Right lobe of liver (tissue), 6 donors: ENCODE data around the gene ETFDH. TPM values are rescaled to one million over a fixed set of nuclear protein-coding genes. Genes with fewer than 3 reads are reported as not detected.
A peak's percentile ranks its signal among the peaks of the same experiment; 100 is the strongest.

Experiments used
- ATAC-seq, 4 donors: fragments of 200-7000 bp; cut with Tn5 transposase; one replicate each; pipeline ENCODE4 v1.9.1; 2020; ENCODE audit warnings: mild to moderate bottlenecking in 4 of 4, moderate library complexity in 4 of 4
- DNase-seq, 3 donors: peaks; one replicate each; pipeline ENCODE4 v3.0.0-alpha.2; 2020
- H3K27ac ChIP-seq, 3 donors: fragments of 200-600 bp; one replicate each; pipeline ENCODE4 v1.8.0; 2022
- H3K27me3 ChIP-seq, 2 donors: fragments of 200-600 bp; one replicate each; pipeline ENCODE4 v1.8.0; 2022
- H3K36me3 ChIP-seq, 4 donors: fragments of 200-600 bp; sonication (generic) in 1 of 4; one replicate each; pipeline versions ENCODE4 v1.5.1 to v1.8.0; 2017 to 2022; ENCODE audit warnings: control low read depth in 1 of 4
- H3K4me1 ChIP-seq, 4 donors: fragments of 200-600 bp; sonication (generic) in 1 of 4; one replicate each; pipeline versions ENCODE4 v1.5.1 to v1.8.0; 2017 to 2022; ENCODE audit warnings: control low read depth in 1 of 4
- H3K4me3 ChIP-seq, 3 donors: fragments of 200-600 bp; one replicate each; pipeline ENCODE4 v1.8.0; 2022
- H3K9me3 ChIP-seq, 4 donors: fragments of 200-600 bp; sonication (generic) in 1 of 4; one replicate each; pipeline versions ENCODE4 v1.5.1 to v1.8.0; 2017 to 2022; ENCODE audit warnings: control low read depth in 1 of 4
- POLR2A ChIP-seq: fragments of 450-650 bp; IDR thresholded peaks from one replicate; pipeline ENCODE4 v1.6.1; 2017; ENCODE audit warnings: antibody characterized with exemption, mild to moderate bottlenecking
- WGBS: methylation state at CpG from one replicate; pipeline ENCODE4 v1.1.6; 2018; ENCODE audit warnings: low coverage, low lambda C conversion rate; ENCODE audit not compliant: insufficient coverage; ENCODE audit errors: missing lambda C conversion rate; 5-methylcytosine and 5-hydroxymethylcytosine counted together
- intact Hi-C, 2 donors: fragments of 100-400 bp; cut with DNase I; formaldehyde crosslinking; loops; one replicate each; pipeline versions ENCODE4 v1.11.2 to v1.14.1; 2022
- total RNA-seq, 6 experiments: library from RNA; depleted of rRNA in 2 of 6; stranded (reverse); fragments of >200 nt in 2 of 6; fragmentation: NEBNext Ultra II Directional in 3 of 6; extraction: Animal tissue kit (Norgen Biotek cat#: 25700) in 3 of 6; gene quantifications; one replicate each; pipeline versions ENCODE4 v1.1.0 to v1.2.4, GENCODE V29; 2016 to 2023
- TF ChIP-seq, protein P1 (sequence below), 4 donors: fragments of 200-600 bp in 3 of 4; fragments of 450-650 bp in 1 of 4; IDR thresholded peaks; one replicate each; pipeline versions ENCODE4 v1.5.1 to v1.8.0; 2016 to 2022; ENCODE audit warnings: antibody characterized with exemption in 4 of 4, mild to moderate bottlenecking in 2 of 4
- donor health status: DM: no; HTN: yes; CAD: no.
- donor health status: DM: no; HTN: no; CAD: no.
- donor health status: DM: no; HTN: no; CAD: no.
- donor health status: DM: no; HTN: yes; CAD: no.
- donor health status: DM: no; HTN: yes; CAD: no.

The ETFDH gene
- total RNA-seq, 6 experiments from 2014 or later = 100 to 146 (median 127) TPM

- WGBS = 0% methylated on average over 1 of the region's 20 CpGs
- peaks cover 0 to 17% (median 4%) of the 10 kb centered on the region in 4 donors for H3K4me1 ChIP-seq
- H3K9me3 ChIP-seq = no peaks in the 10 kb centered on the region
- no peaks in the 10 kb centered on the region for H3K27me3 ChIP-seq
- peak within 1 kb of the TSS; percentile 93 to 100 (median 99) for H3K27ac ChIP-seq
- no peak for DNase-seq
- intact Hi-C loops = no loop called here
- no peaks in the 10 kb centered on the region for H3K36me3 ChIP-seq
- H3K4me3 ChIP-seq = peak within 1 kb of the TSS; percentile 73 to 82 (median 80)
- TF ChIP-seq, protein P1, sequence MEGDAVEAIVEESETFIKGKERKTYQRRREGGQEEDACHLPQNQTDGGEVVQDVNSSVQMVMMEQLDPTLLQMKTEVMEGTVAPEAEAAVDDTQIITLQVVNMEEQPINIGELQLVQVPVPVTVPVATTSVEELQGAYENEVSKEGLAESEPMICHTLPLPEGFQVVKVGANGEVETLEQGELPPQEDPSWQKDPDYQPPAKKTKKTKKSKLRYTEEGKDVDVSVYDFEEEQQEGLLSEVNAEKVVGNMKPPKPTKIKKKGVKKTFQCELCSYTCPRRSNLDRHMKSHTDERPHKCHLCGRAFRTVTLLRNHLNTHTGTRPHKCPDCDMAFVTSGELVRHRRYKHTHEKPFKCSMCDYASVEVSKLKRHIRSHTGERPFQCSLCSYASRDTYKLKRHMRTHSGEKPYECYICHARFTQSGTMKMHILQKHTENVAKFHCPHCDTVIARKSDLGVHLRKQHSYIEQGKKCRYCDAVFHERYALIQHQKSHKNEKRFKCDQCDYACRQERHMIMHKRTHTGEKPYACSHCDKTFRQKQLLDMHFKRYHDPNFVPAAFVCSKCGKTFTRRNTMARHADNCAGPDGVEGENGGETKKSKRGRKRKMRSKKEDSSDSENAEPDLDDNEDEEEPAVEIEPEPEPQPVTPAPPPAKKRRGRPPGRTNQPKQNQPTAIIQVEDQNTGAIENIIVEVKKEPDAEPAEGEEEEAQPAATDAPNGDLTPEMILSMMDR (IDR thresholded peaks at IDR 0.05) = no peak
- no peak for TF ChIP-seq POLR2A
- peak; percentile 1 to 2 (median 1) for ATAC-seq
Measured at GRCh38 chr4:158671665-158671914, 506 bp upstream of the ETFDH start, which contains the start of gene C4orf46. Gene C4orf46, minus strand, starts transcription at chr4:158671887. Its CDS starts 86 bp downstream, at chr4:158671801.

GRCh38 chr4:158673633-158674032, 1.5 kb downstream of the ETFDH start:
- peaks cover 0 to 24% (median 4%) of the 10 kb centered on the region in 4 donors for H3K4me1 ChIP-seq
- peak overlapping the region in 1 of 3 donors; percentile 80 for H3K4me3 ChIP-seq
- H3K9me3 ChIP-seq = no peaks in the 10 kb centered on the region
- H3K27me3 ChIP-seq = no peaks in the 10 kb centered on the region
- peak overlapping the region in 2 of 3 donors; percentile 99 to 100 for H3K27ac ChIP-seq
- ATAC-seq (no peak), DNase-seq (peak in 1 of 3 donors; percentile 65)
- WGBS = 34% methylated on average over 3 of the region's 3 CpGs
- H3K36me3 ChIP-seq = no peaks in the 10 kb centered on the region
- TF ChIP-seq POLR2A = no peak
- TF ChIP-seq, protein P1 (IDR thresholded peaks at IDR 0.05) = peak in 1 of 4 donors; percentile 17
- intact Hi-C loops = no loop called here

GRCh38 chr4:158676076-158676475, 4.0 kb downstream of the ETFDH start:
- Histone ChIP-seq H3K4me1 (peaks cover 0 to 24% (median 4%) of the 10 kb centered on the region in 4 donors), H3K9me3 (no peaks in the 10 kb centered on the region), H3K4me3 (no peak overlapping the region), H3K27ac (no peak overlapping the region), H3K36me3 (peaks cover 0 to 10% (median 0%) of the 10 kb centered on the region in 4 donors), H3K27me3 (no peaks in the 10 kb centered on the region)
- WGBS = 82% methylated on average over 5 of the region's 5 CpGs
- intact Hi-C loops = no loop called here
- no peak for DNase-seq
- no peak for ATAC-seq
- TF ChIP-seq, protein P1 (IDR thresholded peaks at IDR 0.05) = no peak
- TF ChIP-seq POLR2A = no peak

GRCh38 chr4:158678767-158679166, 6.7 kb downstream of the ETFDH start:
- Histone ChIP-seq H3K4me1 (peaks cover 0 to 15% (median 0%) of the 10 kb centered on the region in 4 donors), H3K4me3 (no peak overlapping the region), H3K9me3 (no peaks in the 10 kb centered on the region), H3K27me3 (no peaks in the 10 kb centered on the region), H3K36me3 (peaks cover 0 to 33% (median 8%) of the 10 kb centered on the region in 4 donors), H3K27ac (no peak overlapping the region)
- intact Hi-C loops = no loop called here
- ATAC-seq = no peak
- no peak for DNase-seq
- TF ChIP-seq, protein P1 (IDR thresholded peaks at IDR 0.05) = no peak
- no peak for TF ChIP-seq POLR2A
- WGBS = 86% methylated on average over 2 of the region's 2 CpGs

DNA sequence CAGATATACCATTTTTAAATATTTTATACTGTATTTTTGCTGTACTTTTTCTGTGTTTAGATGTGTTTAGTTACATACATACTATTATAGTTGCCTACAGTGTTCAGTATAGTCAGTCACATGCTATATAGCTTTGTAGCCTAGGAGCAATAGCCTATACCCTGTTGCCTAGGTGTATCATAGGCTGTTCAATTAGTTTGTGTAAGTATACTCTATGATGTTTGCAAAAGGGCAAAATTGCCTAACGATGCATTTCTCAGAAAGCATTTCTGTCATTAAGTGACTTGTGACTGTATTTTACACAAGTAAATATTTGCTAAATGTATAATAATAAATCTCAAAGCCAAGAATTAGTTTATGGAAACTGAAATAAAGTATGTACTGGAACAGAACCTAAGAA, 9.5 kb downstream of the ETFDH start:
- H3K27ac ChIP-seq = no peak overlapping the region
- H3K27me3 ChIP-seq = no peaks in the 10 kb centered on the region
- no peak for TF ChIP-seq POLR2A
- TF ChIP-seq, protein P1 (IDR thresholded peaks at IDR 0.05) = no peak
- WGBS = 50% methylated on average over 1 of the region's 1 CpG
- intact Hi-C loops = no loop called here
- H3K4me1 ChIP-seq = peaks cover 0 to 8% (median 0%) of the 10 kb centered on the region in 4 donors
- ATAC-seq (no peak), DNase-seq (no peak)
- H3K4me3 ChIP-seq = no peak overlapping the region
- peaks cover 0 to 53% (median 21%) of the 10 kb centered on the region in 4 donors for H3K36me3 ChIP-seq
- H3K9me3 ChIP-seq = no peaks in the 10 kb centered on the region
